Measurements from ENCODE around the gene EIF3L.

DNA sequence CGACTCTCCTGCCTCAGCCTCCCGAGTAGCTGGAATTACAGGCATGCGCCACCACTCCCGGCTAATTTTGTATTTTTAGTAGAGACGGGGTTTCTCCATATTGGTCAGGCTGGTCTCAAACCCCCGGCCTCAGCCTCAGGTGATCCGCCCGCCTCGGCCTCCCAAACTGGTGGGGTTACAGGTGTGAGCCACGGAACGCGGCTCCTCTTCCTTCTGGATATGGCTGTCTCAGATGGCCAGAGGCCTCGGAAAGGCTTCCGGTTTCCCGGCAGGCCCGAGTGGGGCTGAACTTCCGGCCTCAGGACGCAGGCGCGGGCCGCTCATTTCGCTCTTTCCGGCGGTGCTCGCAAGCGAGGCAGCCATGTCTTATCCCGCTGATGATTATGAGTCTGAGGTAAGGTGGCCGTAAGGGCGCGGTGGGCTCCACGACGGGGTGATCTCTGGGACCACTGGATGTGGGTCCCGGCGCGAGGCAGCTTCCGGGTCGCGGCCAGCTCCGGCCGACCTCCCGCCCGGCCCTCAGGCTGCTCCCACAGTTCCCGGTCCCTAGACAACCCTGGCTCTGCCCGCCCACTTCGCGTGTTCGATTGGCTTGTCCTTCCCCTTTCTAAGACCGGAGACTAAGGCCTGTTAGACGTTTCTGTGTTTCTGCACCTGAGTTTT, at the start of gene EIF3L:
- TF ChIP-seq EZH2 (IDR thresholded peaks at IDR 0.05) (no peak), POLR2AphosphoS5 (IDR thresholded peaks at IDR 0.05; ENCODE audit: borderline replicate concordance, low read depth, low read length) (peak; percentile 93)
